Measurements from ENCODE around the gene AGBL3.

AGBL3 gene

GRCh38 chr7:135100856-135101255, 114.5 kb downstream of the AGBL3 start:
- POLR2A ChIA-PET (ENCODE audit: low non-redundant PET): no interaction called here
- no peak overlapping the region for H3K27ac ChIP-seq
- TF ChIP-seq CTCF (conservative IDR thresholded peaks at IDR 0.05; ENCODE audit: low read depth): no peak
- DNase-seq (ENCODE audit: low spot score): no peak
- CTCF ChIA-PET: no interaction called here

DNA sequence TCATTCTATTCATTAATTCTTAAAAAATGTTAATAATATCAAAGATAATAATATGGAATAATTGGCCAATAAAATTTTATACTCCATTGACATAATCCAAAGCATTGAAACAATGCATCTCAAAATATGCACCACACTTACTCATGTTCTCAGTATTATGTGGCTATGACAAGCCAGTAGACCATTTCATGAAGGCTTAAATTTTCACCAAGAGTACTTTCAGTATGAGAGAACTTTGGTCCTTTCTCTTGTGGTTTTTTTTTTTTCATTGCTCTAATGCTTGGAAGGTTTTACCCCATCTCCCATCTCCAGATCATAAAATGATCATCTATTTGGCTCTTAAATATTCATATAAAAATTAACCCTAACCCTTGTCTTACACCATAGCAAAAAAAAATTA, 116.1 kb downstream of the AGBL3 start:
- ChIA-PET CTCF (no interaction called here), POLR2A (ENCODE audit: low non-redundant PET) (no interaction called here)
- TF ChIP-seq CTCF (conservative IDR thresholded peaks at IDR 0.05; ENCODE audit: low read depth): no peak

DNA sequence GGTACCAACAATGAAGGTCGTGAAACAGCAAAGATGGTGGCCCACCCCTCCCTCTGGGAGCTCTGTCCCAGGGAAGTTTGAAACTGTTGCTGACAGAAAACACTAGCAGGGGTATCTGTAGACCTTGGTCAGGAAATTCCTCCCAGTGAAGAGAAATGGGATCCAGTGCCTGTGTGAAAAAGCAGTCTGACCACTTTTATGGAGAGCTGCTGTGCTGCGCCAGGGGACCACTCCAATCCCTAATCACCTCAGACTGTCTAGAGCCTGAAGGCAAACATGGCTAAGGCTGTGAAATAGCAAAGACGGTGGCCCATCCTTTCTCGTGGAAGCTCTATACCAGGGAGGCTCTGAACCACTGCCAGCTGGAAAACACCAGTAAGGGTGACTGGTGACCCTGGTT, 123.3 kb downstream of the AGBL3 start:
- no peak overlapping the region for H3K27ac ChIP-seq
- ChIA-PET CTCF (interaction anchor here (0.6 kb wide), 1 partner anchor 424 kb away, joined by 3 read pairs; no protein-coding TSS in a partner anchor), POLR2A (ENCODE audit: low non-redundant PET) (no interaction called here)
- no peak for TF ChIP-seq CTCF (conservative IDR thresholded peaks at IDR 0.05; ENCODE audit: low read depth)
- no peak for DNase-seq (ENCODE audit: low spot score)

More for the DNA sequence above, 116.1 kb downstream of the AGBL3 start:
- no peak for DNase-seq (ENCODE audit: low spot score)
- H3K27ac ChIP-seq: no peak overlapping the region

- DNase-seq (ENCODE audit: low spot score): no peak
- H3K27ac ChIP-seq: no peak overlapping the region
- no peak for TF ChIP-seq CTCF (conservative IDR thresholded peaks at IDR 0.05; ENCODE audit: low read depth)
- POLR2A ChIA-PET (ENCODE audit: low non-redundant PET): no interaction called here
- CTCF ChIA-PET: interaction anchor here (0.6 kb wide), 1 partner anchor 424 kb away, joined by 3 read pairs; no protein-coding TSS in a partner anchor
Measured at GRCh38 chr7:135109976-135110375, 123.7 kb downstream of the AGBL3 start.

DNA sequence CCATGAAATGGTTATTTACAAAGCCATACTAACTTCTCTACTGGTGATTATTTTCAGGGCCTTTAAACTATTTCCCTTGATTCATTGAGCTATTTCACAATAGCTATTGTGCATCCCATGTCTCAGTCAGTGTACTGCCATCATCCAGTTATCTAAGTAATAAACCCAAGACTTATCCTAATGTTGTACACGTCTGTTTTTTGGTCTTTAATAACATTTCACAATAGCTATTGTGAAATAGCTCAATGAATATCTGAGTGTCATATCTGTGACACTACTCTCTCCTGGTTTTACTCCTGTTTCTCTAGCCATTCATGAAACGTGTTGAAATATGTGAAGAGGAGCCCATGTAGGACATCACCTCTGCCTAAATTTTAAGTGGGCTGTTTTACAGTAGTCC, 125.1 kb downstream of the AGBL3 start:
- H3K27ac ChIP-seq: no peak overlapping the region
- ChIA-PET POLR2A (ENCODE audit: low non-redundant PET) (interaction anchor here (0.6 kb wide), 1 partner anchor 154 kb away, joined by 4 read pairs; no protein-coding TSS in a partner anchor), CTCF (interaction anchor here (0.6 kb wide), 1 partner anchor 14 kb away, joined by 3 read pairs; no protein-coding TSS in a partner anchor)
- TF ChIP-seq CTCF (conservative IDR thresholded peaks at IDR 0.05; ENCODE audit: low read depth): no peak
- DNase-seq (ENCODE audit: low spot score): no peak

DNA sequence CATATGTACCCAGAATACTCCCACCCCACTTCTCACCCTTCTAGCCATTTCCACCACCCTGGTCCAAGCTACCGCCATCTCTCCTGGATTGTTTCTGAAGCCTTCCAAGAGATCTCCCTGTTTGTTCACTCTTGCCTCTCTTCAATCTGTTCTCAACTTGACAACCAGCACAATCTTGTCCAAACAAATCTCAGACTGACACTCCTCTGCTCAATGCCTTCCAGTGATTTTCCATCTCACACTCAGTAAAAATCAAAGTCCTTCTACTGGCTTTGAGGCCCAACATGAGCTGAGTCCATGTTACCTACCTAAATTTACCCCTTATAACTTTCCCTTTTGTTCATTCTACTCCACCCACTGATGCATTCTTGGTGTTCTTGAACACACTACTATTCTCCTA, 128.3 kb downstream of the AGBL3 start:
- H3K27ac ChIP-seq: no peak overlapping the region
- POLR2A ChIA-PET (ENCODE audit: low non-redundant PET): no interaction called here
- TF ChIP-seq CTCF (conservative IDR thresholded peaks at IDR 0.05; ENCODE audit: low read depth): no peak
- no peak for DNase-seq (ENCODE audit: low spot score)
- CTCF ChIA-PET: interaction anchor here (0.7 kb wide), 1 partner anchor 87 kb away, joined by 3 read pairs; no protein-coding TSS in a partner anchor

DNA sequence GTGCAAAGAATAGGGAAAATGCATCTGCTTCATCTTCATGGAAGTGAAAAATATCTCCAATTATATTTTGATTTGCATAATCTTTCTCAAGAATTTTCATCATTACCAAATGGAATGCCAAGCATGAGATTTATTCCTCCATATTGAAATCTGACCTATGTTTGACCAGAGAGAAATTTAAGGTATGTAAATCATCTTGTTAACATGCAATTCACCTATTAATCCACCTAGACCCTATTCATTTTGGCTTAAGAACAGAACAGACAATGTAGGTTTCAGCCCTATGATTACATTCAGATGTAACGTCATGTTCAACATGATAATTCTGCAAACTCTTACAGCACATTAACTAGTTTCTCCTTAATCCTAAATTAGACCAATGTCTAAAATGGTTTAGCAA, 130.8 kb downstream of the AGBL3 start:
- TF ChIP-seq CTCF (conservative IDR thresholded peaks at IDR 0.05; ENCODE audit: low read depth): no peak
- DNase-seq (ENCODE audit: low spot score): no peak
- ChIA-PET POLR2A (ENCODE audit: low non-redundant PET) (no interaction called here), CTCF (no interaction called here)
- H3K27ac ChIP-seq: no peak overlapping the region
